Tibial artery (tissue), 4 donors: ENCODE results near the gene CNST.

Source experiments
- DNase-seq, 2 donors: peaks; one replicate each; pipeline ENCODE4 v3.0.0-alpha.2; 2019
- H3K27ac ChIP-seq, 2 donors: fragments of 200-600 bp; sonication (generic) in 1 of 2; 1 replicate in 1 of 2; 2 replicates in 1 of 2; pipeline ENCODE4 v1.5.1; 2018 to 2019; ENCODE audit warnings: mild to moderate bottlenecking in 1 of 2
- H3K27me3 ChIP-seq, 2 donors: fragments of 200-600 bp; sonication (generic) in 1 of 2; one replicate each; pipeline versions ENCODE4 v1.5.1 to v1.6.0; 2016 to 2019
- H3K36me3 ChIP-seq, 3 donors: fragments of 200-600 bp; sonication (generic) in 2 of 3; one replicate each; pipeline ENCODE4 v1.5.1; 2016 to 2019; ENCODE audit warnings: mild to moderate bottlenecking in 2 of 3
- H3K4me1 ChIP-seq, 4 donors: fragments of 200-600 bp; sonication (generic) in 2 of 4; 1 replicate in 3 of 4; 2 replicates in 1 of 4; pipeline ENCODE4 v1.5.1; 2016 to 2019
- H3K4me3 ChIP-seq, 2 donors: fragments of 200-600 bp; sonication (generic) in 1 of 2; 1 replicate in 1 of 2; 2 replicates in 1 of 2; pipeline ENCODE4 v1.5.1; 2018 to 2019; ENCODE audit warnings: mild to moderate bottlenecking in 2 of 2
- H3K9me3 ChIP-seq, 3 donors: fragments of 200-600 bp; sonication (generic) in 1 of 3; one replicate each; pipeline ENCODE4 v1.5.1; 2016 to 2019
- intact Hi-C: fragments of 100-400 bp; cut with DNase I; formaldehyde crosslinking; loops from one replicate; pipeline ENCODE4 v1.15.0; 2023; ENCODE audit warnings: low total_unique reads
- TF ChIP-seq, protein P1 (sequence below), 2 experiments: fragments of 200-600 bp in 1 of 2; fragments of 450-650 bp in 1 of 2; IDR thresholded peaks; one replicate each; pipeline ENCODE4 v1.5.1; 2017 to 2019; ENCODE audit warnings: antibody characterized with exemption in 2 of 2, mild to moderate bottlenecking in 1 of 2, moderate library complexity in 1 of 2

The CNST gene

GRCh38 chr1:246526915-246527314 is 39.3 kb upstream of the CNST start:
- no peak overlapping the region for H3K27ac ChIP-seq
- H3K36me3 ChIP-seq, result no peaks in the 10 kb centered on the region
- intact Hi-C loops, result no loop called here
- no peaks in the 10 kb centered on the region for H3K4me1 ChIP-seq
- TF ChIP-seq, protein P1, sequence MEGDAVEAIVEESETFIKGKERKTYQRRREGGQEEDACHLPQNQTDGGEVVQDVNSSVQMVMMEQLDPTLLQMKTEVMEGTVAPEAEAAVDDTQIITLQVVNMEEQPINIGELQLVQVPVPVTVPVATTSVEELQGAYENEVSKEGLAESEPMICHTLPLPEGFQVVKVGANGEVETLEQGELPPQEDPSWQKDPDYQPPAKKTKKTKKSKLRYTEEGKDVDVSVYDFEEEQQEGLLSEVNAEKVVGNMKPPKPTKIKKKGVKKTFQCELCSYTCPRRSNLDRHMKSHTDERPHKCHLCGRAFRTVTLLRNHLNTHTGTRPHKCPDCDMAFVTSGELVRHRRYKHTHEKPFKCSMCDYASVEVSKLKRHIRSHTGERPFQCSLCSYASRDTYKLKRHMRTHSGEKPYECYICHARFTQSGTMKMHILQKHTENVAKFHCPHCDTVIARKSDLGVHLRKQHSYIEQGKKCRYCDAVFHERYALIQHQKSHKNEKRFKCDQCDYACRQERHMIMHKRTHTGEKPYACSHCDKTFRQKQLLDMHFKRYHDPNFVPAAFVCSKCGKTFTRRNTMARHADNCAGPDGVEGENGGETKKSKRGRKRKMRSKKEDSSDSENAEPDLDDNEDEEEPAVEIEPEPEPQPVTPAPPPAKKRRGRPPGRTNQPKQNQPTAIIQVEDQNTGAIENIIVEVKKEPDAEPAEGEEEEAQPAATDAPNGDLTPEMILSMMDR (IDR thresholded peaks at IDR 0.05), result no peak
- no peak overlapping the region for H3K4me3 ChIP-seq
- H3K27me3 ChIP-seq, result no peaks in the 10 kb centered on the region
- DNase-seq, result no peak
- H3K9me3 ChIP-seq, result peaks cover 0 to 13% (median 9%) of the 10 kb centered on the region in 3 donors

- intact Hi-C loops, result no loop called here
- no peaks in the 10 kb centered on the region for H3K4me1 ChIP-seq
- no peak overlapping the region for H3K27ac ChIP-seq
- H3K4me3 ChIP-seq, result no peak overlapping the region
- peaks cover 0 to 13% (median 9%) of the 10 kb centered on the region in 3 donors for H3K9me3 ChIP-seq
- no peaks in the 10 kb centered on the region for H3K36me3 ChIP-seq
- no peak for DNase-seq
- no peaks in the 10 kb centered on the region for H3K27me3 ChIP-seq
- TF ChIP-seq, protein P1 (IDR thresholded peaks at IDR 0.05), result no peak
Observed at GRCh38 chr1:246527402-246528088, 38.7 kb upstream of the CNST start.

GRCh38 chr1:246528933-246529731 is 37.1 kb upstream of the CNST start:
- intact Hi-C loops, result no loop called here
- TF ChIP-seq, protein P1 (IDR thresholded peaks at IDR 0.05), result no peak
- Histone ChIP-seq H3K9me3 (peaks cover 0 to 13% (median 9%) of the 10 kb centered on the region in 3 donors), H3K27me3 (no peaks in the 10 kb centered on the region), H3K4me3 (no peak overlapping the region), H3K27ac (no peak overlapping the region), H3K36me3 (no peaks in the 10 kb centered on the region), H3K4me1 (no peaks in the 10 kb centered on the region)
- DNase-seq, result no peak

GRCh38 chr1:246530482-246530881 is 35.8 kb upstream of the CNST start:
- TF ChIP-seq, protein P1 (IDR thresholded peaks at IDR 0.05), result no peak
- DNase-seq, result no peak

GRCh38 chr1:246532519-246532918 is 33.7 kb upstream of the CNST start:
- Histone ChIP-seq H3K4me1 (no peaks in the 10 kb centered on the region), H3K9me3 (peaks cover 0 to 13% (median 9%) of the 10 kb centered on the region in 3 donors), H3K27me3 (no peaks in the 10 kb centered on the region), H3K27ac (no peak overlapping the region), H3K4me3 (no peak overlapping the region), H3K36me3 (no peaks in the 10 kb centered on the region)
- intact Hi-C loops, result no loop called here
- TF ChIP-seq, protein P1 (IDR thresholded peaks at IDR 0.05), result no peak
- no peak for DNase-seq

More at GRCh38 chr1:246530482-246530881, 35.8 kb upstream of the CNST start:
- Histone ChIP-seq H3K27me3 (no peaks in the 10 kb centered on the region), H3K27ac (no peak overlapping the region), H3K9me3 (peaks cover 0 to 13% (median 9%) of the 10 kb centered on the region in 3 donors), H3K36me3 (no peaks in the 10 kb centered on the region), H3K4me1 (no peaks in the 10 kb centered on the region), H3K4me3 (no peak overlapping the region)
- intact Hi-C loops, result no loop called here
